Measurements from ENCODE around the gene LCN6. TPM values are rescaled to one million over a fixed set of nuclear protein-coding genes. Genes with fewer than 3 reads are reported as not detected.

LCN6 gene
- total and polyA plus RNA-seq, 2 experiments from 2014 or later: not detected

DNA sequence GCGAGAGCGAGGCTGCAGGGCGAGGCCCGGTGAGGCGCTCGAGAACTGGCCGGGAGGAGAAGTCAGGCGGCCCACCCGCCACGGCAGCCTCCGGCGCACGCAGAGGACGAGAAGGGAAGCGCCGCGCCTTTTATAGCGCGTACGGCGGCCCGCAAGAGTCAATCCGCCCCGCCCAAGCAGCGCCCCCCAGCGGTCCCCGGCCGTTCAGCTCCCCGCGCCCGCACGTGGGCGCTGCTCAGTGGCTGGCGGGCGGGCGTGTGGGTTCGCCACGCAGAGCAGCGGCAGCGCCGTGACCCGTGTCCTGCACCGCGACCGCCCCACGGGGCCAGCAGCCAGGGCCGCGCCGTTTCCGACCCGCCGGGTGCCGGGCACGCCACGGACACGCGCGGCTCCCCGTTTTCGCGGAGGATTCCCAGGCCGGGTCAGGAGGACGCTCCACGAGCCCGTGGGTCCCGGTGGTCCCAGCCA, 20.2 kb downstream of the LCN6 start:
- Histone ChIP-seq H3K27ac (peak overlapping the region; percentile 73), H3K36me3 (replicated peaks; ENCODE audit: insufficient read depth, low read depth) (no peaks in the 10 kb centered on the region), H3K79me2 (peaks cover 55% of the 10 kb centered on the region), H4K20me1 (ENCODE audit: insufficient read depth, poor library complexity, severe bottlenecking) (peaks cover 45% of the 10 kb centered on the region), H2AFZ (peak overlapping the region; percentile 91), H3K4me1 (ENCODE audit: insufficient read depth) (peaks cover 23% of the 10 kb centered on the region), H3K9me2 (replicated peaks; ENCODE audit: insufficient read depth) (no peaks in the 10 kb centered on the region), H3K4me3 (peak overlapping the region; percentile 99), H3K4me2 (peak overlapping the region; percentile 98), H3K9me3 (ENCODE audit: low read depth) (no peaks in the 10 kb centered on the region), H3K27me3 (no peaks in the 10 kb centered on the region)
- under 1% methylated on average over 50 of the region's 66 CpGs for WGBS (ENCODE audit: low lambda C conversion rate, missing lambda C conversion rate)
- peak; percentile 95 for DNase-seq (ENCODE audit: low spot score)
- no peak for TF ChIP-seq EZH2phosphoT487 (IDR thresholded peaks at IDR 0.05; ENCODE audit: low read depth, severe bottlenecking, unreplicated experiment)
- TF ChIP-seq, protein P1, sequence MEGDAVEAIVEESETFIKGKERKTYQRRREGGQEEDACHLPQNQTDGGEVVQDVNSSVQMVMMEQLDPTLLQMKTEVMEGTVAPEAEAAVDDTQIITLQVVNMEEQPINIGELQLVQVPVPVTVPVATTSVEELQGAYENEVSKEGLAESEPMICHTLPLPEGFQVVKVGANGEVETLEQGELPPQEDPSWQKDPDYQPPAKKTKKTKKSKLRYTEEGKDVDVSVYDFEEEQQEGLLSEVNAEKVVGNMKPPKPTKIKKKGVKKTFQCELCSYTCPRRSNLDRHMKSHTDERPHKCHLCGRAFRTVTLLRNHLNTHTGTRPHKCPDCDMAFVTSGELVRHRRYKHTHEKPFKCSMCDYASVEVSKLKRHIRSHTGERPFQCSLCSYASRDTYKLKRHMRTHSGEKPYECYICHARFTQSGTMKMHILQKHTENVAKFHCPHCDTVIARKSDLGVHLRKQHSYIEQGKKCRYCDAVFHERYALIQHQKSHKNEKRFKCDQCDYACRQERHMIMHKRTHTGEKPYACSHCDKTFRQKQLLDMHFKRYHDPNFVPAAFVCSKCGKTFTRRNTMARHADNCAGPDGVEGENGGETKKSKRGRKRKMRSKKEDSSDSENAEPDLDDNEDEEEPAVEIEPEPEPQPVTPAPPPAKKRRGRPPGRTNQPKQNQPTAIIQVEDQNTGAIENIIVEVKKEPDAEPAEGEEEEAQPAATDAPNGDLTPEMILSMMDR (IDR thresholded peaks at IDR 0.05; ENCODE audit: poor library complexity): peak; percentile 94

DNA sequence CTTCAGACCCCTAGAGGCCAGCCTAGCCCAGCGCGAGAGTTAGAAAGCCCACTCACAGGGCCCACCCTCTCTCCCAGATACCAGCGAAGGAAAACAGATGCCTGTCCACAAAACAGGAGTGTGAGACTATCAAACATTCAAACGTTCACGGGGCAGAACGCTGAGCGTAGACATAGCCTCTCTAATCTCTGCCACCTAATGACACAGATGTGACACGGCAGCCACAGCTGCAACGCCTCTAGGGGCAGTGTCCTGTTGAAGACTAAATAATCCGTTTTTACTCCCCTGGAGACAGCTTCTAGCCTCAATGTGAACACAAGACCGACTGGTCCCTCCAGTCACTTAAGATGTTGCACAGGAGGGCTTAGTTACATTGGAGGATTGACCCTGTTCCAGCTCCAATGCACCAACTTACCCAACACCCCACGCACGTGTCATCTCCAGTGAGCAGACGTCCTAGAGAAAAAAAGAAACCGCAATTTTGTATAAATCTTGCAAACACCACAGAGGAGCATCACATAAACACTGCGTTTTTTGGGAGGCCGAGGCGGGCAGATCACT, 21.6 kb downstream of the LCN6 start:
- Histone ChIP-seq H2AFZ (no peak overlapping the region), H3K79me2 (peaks cover 55% of the 10 kb centered on the region), H4K20me1 (ENCODE audit: insufficient read depth, poor library complexity, severe bottlenecking) (peaks cover 58% of the 10 kb centered on the region), H3K9me2 (replicated peaks; ENCODE audit: insufficient read depth) (no peaks in the 10 kb centered on the region), H3K36me3 (replicated peaks; ENCODE audit: insufficient read depth, low read depth) (no peaks in the 10 kb centered on the region), H3K4me3 (peak overlapping the region; percentile 99), H3K4me1 (ENCODE audit: insufficient read depth) (peaks cover 23% of the 10 kb centered on the region), H3K27me3 (no peaks in the 10 kb centered on the region), H3K9me3 (ENCODE audit: low read depth) (no peaks in the 10 kb centered on the region), H3K4me2 (peak overlapping the region; percentile 98), H3K27ac (peak overlapping the region; percentile 73)
- no peak for TF ChIP-seq EZH2phosphoT487 (IDR thresholded peaks at IDR 0.05; ENCODE audit: low read depth, severe bottlenecking, unreplicated experiment)
- TF ChIP-seq, protein P1 (IDR thresholded peaks at IDR 0.05; ENCODE audit: poor library complexity): peak; percentile 50
- 18% methylated on average over 18 of the region's 18 CpGs for WGBS (ENCODE audit: low lambda C conversion rate, missing lambda C conversion rate)
- DNase-seq (ENCODE audit: low spot score): peak; percentile 72

DNA sequence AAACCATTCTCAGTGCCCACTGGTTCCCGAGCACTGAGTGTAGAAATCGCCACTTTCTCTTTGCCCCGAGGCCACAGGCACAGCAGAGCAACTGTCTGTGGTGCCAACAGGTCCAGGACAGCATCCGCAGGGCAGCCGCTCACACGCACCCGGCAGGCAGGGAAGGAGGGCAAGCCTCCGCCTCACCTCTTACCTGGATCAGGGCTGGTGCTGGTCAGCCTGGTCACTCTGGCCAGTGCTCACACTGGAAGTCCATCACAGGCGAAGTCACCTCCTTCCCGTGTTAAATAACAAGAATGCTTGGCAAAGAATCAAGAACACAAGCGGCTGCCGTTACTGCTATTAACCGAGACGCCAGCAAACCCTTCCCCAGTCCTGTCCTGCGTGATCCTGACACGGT, 22.2 kb downstream of the LCN6 start:
- H3K4me3 ChIP-seq: peak overlapping the region; percentile 19
- TF ChIP-seq EZH2phosphoT487 (IDR thresholded peaks at IDR 0.05; ENCODE audit: low read depth, severe bottlenecking, unreplicated experiment) (no peak), EZH2 (IDR thresholded peaks at IDR 0.05; ENCODE audit: borderline replicate concordance) (no peak)
- TF ChIP-seq, protein P1 (IDR thresholded peaks at IDR 0.05; ENCODE audit: poor library complexity): no peak
- WGBS (ENCODE audit: low lambda C conversion rate, missing lambda C conversion rate): 62% methylated on average over 16 of the region's 16 CpGs
- peaks cover 23% of the 10 kb centered on the region for H3K4me1 ChIP-seq (ENCODE audit: insufficient read depth)
- no peak overlapping the region for H2AFZ ChIP-seq
- H3K27me3 ChIP-seq: no peaks in the 10 kb centered on the region
- no peaks in the 10 kb centered on the region for H3K9me2 ChIP-seq (replicated peaks; ENCODE audit: insufficient read depth)
- peaks cover 53% of the 10 kb centered on the region for H3K79me2 ChIP-seq
- H3K36me3 ChIP-seq (replicated peaks; ENCODE audit: insufficient read depth, low read depth): no peaks in the 10 kb centered on the region
- H3K27ac ChIP-seq: peak overlapping the region; percentile 73
- DNase-seq (ENCODE audit: low spot score): no peak
- peaks cover 64% of the 10 kb centered on the region for H4K20me1 ChIP-seq (ENCODE audit: insufficient read depth, poor library complexity, severe bottlenecking)
- peak overlapping the region; percentile 98 for H3K4me2 ChIP-seq
- H3K9me3 ChIP-seq (ENCODE audit: low read depth): no peaks in the 10 kb centered on the region

All from hepatocyte (in vitro differentiated cells).